Peyer's patch (tissue), 4 donors: ENCODE measurements around the gene NME5. TPM values are rescaled to one million over a fixed set of nuclear protein-coding genes. Genes with fewer than 3 reads are reported as not detected.
"Not testable (repeated sequence)": the region's sequence is repeated elsewhere in the genome, so short reads cannot be mapped to it uniquely, and the experiment has no call there.

Experiments used
- DNase-seq, 3 donors: peaks; one replicate each; pipeline ENCODE4 v3.0.0-alpha.2; 2017 to 2019
- H3K27ac ChIP-seq, 4 donors: fragments of 200-600 bp; sonication (generic); one replicate each; pipeline ENCODE4 v1.5.1; 2016 to 2019
- H3K27me3 ChIP-seq, 2 donors: fragments of 200-600 bp; sonication (generic); one replicate each; pipeline ENCODE4 v1.5.1; 2019
- H3K36me3 ChIP-seq, 3 donors: fragments of 200-600 bp; sonication (generic); one replicate each; pipeline ENCODE4 v1.5.1; 2016 to 2019
- H3K4me1 ChIP-seq, 4 donors: fragments of 200-600 bp; sonication (generic); one replicate each; pipeline ENCODE4 v1.5.1; 2016 to 2019
- H3K4me3 ChIP-seq, 4 donors: fragments of 200-600 bp; sonication (generic); 1 replicate in 3 of 4; 2 replicates in 1 of 4; pipeline ENCODE4 v1.5.1; 2016 to 2019; ENCODE audit warnings: mild to moderate bottlenecking in 1 of 4
- H3K9me3 ChIP-seq, 4 donors: fragments of 200-600 bp; sonication (generic); one replicate each; pipeline ENCODE4 v1.5.1; 2016 to 2019; ENCODE audit warnings: mild to moderate bottlenecking in 1 of 4
- POLR2A ChIP-seq, 2 donors: fragments of 450-650 bp; IDR thresholded peaks; one replicate each; pipeline ENCODE4 v1.5.1; 2017; ENCODE audit warnings: antibody characterized with exemption in 2 of 2, mild to moderate bottlenecking in 2 of 2, moderate library complexity in 2 of 2
- total RNA-seq, 4 donors: library from RNA; depleted of rRNA; stranded (reverse); fragments of >200 nt; gene quantifications; one replicate each; pipeline ENCODE4 v1.1.0, GENCODE V29; 2016
- TF ChIP-seq, protein P1 (sequence below), 6 experiments: fragments of 450-650 bp in 4 of 6; fragments of 200-600 bp in 2 of 6; sonication (generic) in 1 of 6; IDR thresholded peaks; one replicate each; pipeline ENCODE4 v1.5.1; 2017 to 2019; ENCODE audit warnings: antibody characterized with exemption in 6 of 6, mild to moderate bottlenecking in 3 of 6, moderate library complexity in 1 of 6

Gene NME5
- total RNA-seq, 4 donors from 2014 or later = 0.70 TPM; not detected in 3

DNA sequence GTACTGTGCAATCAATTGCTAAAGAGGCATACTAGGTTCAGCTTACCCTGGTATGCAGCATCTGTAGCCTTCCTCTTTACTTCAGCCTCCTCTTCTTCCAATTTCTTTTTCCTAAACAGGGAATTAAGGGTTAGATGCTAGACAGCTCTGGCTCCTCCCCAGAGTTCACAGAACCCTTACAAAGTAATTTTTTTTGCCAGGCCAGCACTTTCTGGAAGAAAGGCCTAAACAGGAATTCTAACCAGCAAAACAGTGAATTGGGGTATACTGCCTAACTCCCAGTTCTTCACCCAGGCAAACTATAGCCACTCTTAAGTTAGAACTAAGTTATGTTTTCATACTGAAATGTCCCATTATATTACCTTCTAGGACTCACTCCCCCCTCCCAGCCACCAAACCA, 31.1 kb upstream of the NME5 start:
- no peaks in the 10 kb centered on the region for H3K4me1 ChIP-seq
- H3K9me3 ChIP-seq = no peaks in the 10 kb centered on the region
- no peak overlapping the region for H3K4me3 ChIP-seq
- no peak overlapping the region for H3K27ac ChIP-seq
- H3K27me3 ChIP-seq = no peaks in the 10 kb centered on the region
- no peak for DNase-seq
- peaks cover 0 to 98% (median 3%) of the 10 kb centered on the region in 3 donors for H3K36me3 ChIP-seq
- TF ChIP-seq, protein P1, sequence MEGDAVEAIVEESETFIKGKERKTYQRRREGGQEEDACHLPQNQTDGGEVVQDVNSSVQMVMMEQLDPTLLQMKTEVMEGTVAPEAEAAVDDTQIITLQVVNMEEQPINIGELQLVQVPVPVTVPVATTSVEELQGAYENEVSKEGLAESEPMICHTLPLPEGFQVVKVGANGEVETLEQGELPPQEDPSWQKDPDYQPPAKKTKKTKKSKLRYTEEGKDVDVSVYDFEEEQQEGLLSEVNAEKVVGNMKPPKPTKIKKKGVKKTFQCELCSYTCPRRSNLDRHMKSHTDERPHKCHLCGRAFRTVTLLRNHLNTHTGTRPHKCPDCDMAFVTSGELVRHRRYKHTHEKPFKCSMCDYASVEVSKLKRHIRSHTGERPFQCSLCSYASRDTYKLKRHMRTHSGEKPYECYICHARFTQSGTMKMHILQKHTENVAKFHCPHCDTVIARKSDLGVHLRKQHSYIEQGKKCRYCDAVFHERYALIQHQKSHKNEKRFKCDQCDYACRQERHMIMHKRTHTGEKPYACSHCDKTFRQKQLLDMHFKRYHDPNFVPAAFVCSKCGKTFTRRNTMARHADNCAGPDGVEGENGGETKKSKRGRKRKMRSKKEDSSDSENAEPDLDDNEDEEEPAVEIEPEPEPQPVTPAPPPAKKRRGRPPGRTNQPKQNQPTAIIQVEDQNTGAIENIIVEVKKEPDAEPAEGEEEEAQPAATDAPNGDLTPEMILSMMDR (IDR thresholded peaks at IDR 0.05) = no peak
- TF ChIP-seq POLR2A (IDR thresholded peaks at IDR 0.05) = no peak

DNA sequence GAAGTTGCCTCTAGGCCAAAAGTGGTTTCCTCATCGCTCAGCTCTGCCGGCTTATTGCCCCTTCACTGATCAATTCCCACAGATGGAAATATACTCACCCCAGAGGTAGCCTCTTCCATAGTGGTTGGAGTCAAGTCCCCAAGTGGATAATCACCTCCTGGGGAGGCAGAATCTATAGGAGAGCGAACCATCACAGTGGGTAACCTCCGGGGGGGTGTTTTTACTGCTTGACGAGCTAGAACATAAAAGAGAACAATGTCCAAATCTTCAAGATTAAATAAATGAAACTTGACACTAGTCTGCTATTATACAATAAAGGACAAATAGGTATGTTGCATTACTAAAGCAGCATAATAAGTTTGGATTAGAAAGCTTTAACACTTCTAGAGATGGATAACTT, 29.9 kb upstream of the NME5 start:
- no peak for DNase-seq
- no peak overlapping the region for H3K27ac ChIP-seq
- no peaks in the 10 kb centered on the region for H3K9me3 ChIP-seq
- TF ChIP-seq, protein P1 (IDR thresholded peaks at IDR 0.05) = no peak
- no peak for TF ChIP-seq POLR2A (IDR thresholded peaks at IDR 0.05)
- no peaks in the 10 kb centered on the region for H3K27me3 ChIP-seq
- H3K36me3 ChIP-seq = peaks cover 0 to 98% (median 3%) of the 10 kb centered on the region in 3 donors
- no peaks in the 10 kb centered on the region for H3K4me1 ChIP-seq
- no peak overlapping the region for H3K4me3 ChIP-seq

DNA sequence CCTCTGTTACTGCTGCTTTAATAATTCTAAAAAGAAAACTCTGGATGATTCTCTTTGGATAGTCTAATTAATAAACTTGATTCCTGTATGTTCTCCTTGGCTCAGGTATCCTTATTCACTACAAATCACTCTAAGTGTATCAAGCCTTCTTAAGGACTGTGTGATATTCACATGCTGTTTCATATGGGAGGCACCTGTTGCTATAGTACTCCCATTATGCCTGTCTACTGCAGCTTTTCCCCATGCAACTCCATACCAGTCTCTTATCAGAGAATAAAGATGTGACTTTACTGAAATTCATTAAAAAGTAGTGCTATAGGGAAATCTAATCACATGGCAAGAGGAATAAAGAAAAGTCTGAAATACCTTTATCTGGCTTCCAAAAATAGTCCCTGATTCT, 24.5 kb upstream of the NME5 start:
- no peak overlapping the region for H3K27ac ChIP-seq
- no peak overlapping the region for H3K4me3 ChIP-seq
- no peaks in the 10 kb centered on the region for H3K4me1 ChIP-seq
- peaks cover 0 to 100% (median 3%) of the 10 kb centered on the region in 3 donors for H3K36me3 ChIP-seq
- no peak for DNase-seq
- H3K27me3 ChIP-seq = no peaks in the 10 kb centered on the region
- H3K9me3 ChIP-seq = no peaks in the 10 kb centered on the region
- TF ChIP-seq, protein P1 (IDR thresholded peaks at IDR 0.05) = no peak
- no peak for TF ChIP-seq POLR2A (IDR thresholded peaks at IDR 0.05)

DNA sequence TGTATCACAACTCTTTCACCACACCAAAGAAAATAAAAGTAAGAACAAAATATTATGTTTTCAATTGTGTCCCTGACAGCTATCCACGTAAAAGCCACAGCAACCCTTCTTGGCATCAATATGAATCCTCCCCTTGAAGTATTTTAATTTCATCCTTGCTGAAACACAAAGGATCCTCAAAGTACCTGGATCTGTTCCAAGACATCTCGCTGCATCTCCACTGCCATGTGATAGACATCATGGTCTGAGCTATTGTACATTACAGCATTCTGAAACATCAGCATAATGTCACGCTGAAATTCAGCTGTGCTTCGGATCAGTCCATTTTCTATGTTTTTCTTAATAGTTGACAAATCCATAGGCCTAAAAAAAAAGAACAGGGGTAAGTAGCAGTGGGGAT, 21.5 kb upstream of the NME5 start:
- H3K27me3 ChIP-seq = no peaks in the 10 kb centered on the region
- H3K27ac ChIP-seq = no peak overlapping the region
- H3K4me3 ChIP-seq = no peak overlapping the region
- H3K9me3 ChIP-seq = no peaks in the 10 kb centered on the region
- no peaks in the 10 kb centered on the region for H3K4me1 ChIP-seq
- TF ChIP-seq POLR2A (IDR thresholded peaks at IDR 0.05) = no peak
- TF ChIP-seq, protein P1 (IDR thresholded peaks at IDR 0.05) = no peak
- DNase-seq = no peak
- H3K36me3 ChIP-seq = peaks cover 0 to 97% (median 0%) of the 10 kb centered on the region in 3 donors

DNA sequence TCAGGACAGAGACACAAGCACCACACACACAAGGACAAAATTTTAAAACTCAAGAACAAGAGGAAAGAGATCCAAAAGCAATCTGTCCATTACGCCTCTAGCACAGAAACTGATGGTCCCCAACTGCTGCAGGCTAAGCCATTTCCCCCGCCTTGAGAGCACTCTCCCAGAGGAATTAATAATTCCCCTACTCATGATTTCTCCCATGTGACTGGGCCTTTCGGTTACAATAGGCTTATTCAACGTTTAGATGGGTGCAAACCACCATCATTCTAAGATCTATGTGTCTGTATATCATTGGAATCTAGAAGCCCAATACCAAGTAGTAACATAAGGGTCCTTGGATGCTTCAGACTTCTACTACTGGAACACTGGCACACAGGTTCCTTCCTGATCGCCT, 20.4 kb upstream of the NME5 start:
- H3K4me3 ChIP-seq = no peak overlapping the region
- no peaks in the 10 kb centered on the region for H3K27me3 ChIP-seq
- no peak overlapping the region for H3K27ac ChIP-seq
- DNase-seq = no peak
- no peaks in the 10 kb centered on the region for H3K9me3 ChIP-seq
- no peak for TF ChIP-seq POLR2A (IDR thresholded peaks at IDR 0.05)
- TF ChIP-seq, protein P1 (IDR thresholded peaks at IDR 0.05) = no peak
- no peaks in the 10 kb centered on the region for H3K4me1 ChIP-seq
- peaks cover 0 to 87% (median 0%) of the 10 kb centered on the region in 3 donors for H3K36me3 ChIP-seq

DNA sequence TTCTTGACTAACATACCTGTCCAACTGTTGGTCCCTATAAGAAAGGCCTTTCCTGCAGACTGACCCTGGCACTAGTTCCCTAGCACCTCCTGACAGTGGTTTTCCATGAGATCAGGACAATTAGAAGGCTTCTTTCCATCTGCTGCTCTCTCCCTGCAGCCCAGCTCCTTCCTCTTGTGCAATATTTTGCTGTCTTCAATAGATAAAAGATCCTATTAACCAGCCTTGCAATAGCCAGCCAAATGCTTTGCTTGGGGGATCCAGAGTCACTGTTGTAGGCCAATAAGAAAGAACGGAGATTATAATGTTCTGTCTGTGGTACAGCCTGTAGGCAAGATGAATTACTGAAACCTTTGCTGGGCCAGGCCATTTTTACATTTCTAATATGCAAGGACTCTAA, 18.4 kb upstream of the NME5 start:
- no peak overlapping the region for H3K27ac ChIP-seq
- no peaks in the 10 kb centered on the region for H3K4me1 ChIP-seq
- H3K27me3 ChIP-seq = no peaks in the 10 kb centered on the region
- no peak for TF ChIP-seq POLR2A (IDR thresholded peaks at IDR 0.05)
- TF ChIP-seq, protein P1 (IDR thresholded peaks at IDR 0.05) = no peak
- no peak overlapping the region for H3K4me3 ChIP-seq
- no peaks in the 10 kb centered on the region for H3K9me3 ChIP-seq
- H3K36me3 ChIP-seq = peaks cover 0 to 66% (median 0%) of the 10 kb centered on the region in 3 donors
- no peak for DNase-seq

DNA sequence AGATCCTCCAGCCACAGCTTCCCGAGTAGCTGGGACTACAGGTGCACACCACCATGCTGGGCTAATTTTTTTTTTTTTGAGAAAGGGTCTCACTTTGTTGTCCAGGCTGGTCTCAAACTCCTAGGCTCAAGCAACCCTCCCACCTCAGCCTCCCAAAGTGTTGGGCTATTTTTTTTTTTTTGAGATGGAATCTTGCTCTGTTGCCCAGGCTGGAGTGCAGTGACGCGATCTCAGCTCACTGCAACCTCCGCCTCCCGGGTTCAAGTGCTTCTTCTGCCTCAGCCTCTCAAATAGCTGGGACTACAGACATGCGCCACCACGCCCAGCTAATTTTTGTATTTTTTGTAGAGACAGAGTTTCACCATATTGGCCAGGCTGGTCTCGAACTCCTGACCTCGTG, 16.7 kb upstream of the NME5 start:
- H3K4me3 ChIP-seq, H3K9me3 ChIP-seq, H3K4me1 ChIP-seq, H3K27ac ChIP-seq, H3K27me3 ChIP-seq, DNase-seq: not testable (repeated sequence)
- peaks cover 0 to 50% (median 0%) of the 10 kb centered on the region in 3 donors for H3K36me3 ChIP-seq
